H1 (cell line): Measurements from ENCODE around the gene NCLN. TPM values are rescaled to one million over a fixed set of nuclear protein-coding genes. Genes with fewer than 3 reads are reported as not detected.

ENCODE experiments used
- CTCF ChIA-PET: fragments of 300-600 bp; sonication (Branson Sonifier 250); formaldehyde crosslinking; loops from one replicate; lab custom pipeline; 2021; ENCODE audit not compliant: partially characterized antibody; lab: Charles Lee
- POLR2A ChIA-PET: fragments of 300-600 bp; sonication (Branson Sonifier 250); formaldehyde crosslinking; loops from one replicate; lab custom pipeline; 2021; ENCODE audit warnings: inconsistent platforms; ENCODE audit not compliant: partially characterized antibody; lab: Charles Lee
- DNase-seq, 2 experiments: peaks; one replicate each; pipeline versions ENCODE4 v3.0.0 to v3.0.0-alpha.2; 2010 to 2022; ENCODE audit warnings: low spot score in 2 of 2, low read depth in 1 of 2, mixed read lengths in 1 of 2
- FAIRE-seq: peaks from 2 replicates; lab custom pipeline; 2011; peaks lifted over from hg19 to GRCh38; lab: Jason Lieb, UNC
- H2AFZ ChIP-seq: 2 replicates; pipeline ENCODE4 v1.8.1; 2012; ENCODE audit warnings: low read length, inconsistent platforms
- H2AK5ac ChIP-seq: 2 replicates; pipeline ENCODE4 v1.6.1; 2013; ENCODE audit warnings: low read depth, low read length
- H2BK120ac ChIP-seq: replicated peaks from 2 replicates; pipeline ENCODE3; 2013; ENCODE audit warnings: low read depth, low read length, inconsistent platforms
- H2BK12ac ChIP-seq: 2 replicates; pipeline ENCODE4 v1.6.1; 2013; ENCODE audit warnings: low read depth, low read length
- H2BK15ac ChIP-seq: 2 replicates; pipeline ENCODE4 v1.6.1; 2013; ENCODE audit warnings: low read length
- H2BK20ac ChIP-seq: 2 replicates; pipeline ENCODE4 v1.6.1; 2013; ENCODE audit warnings: low read length
- H2BK5ac ChIP-seq: 2 replicates; pipeline ENCODE4 v1.6.1; 2013; ENCODE audit warnings: low read depth, low read length
- H3K14ac ChIP-seq: 2 replicates; pipeline ENCODE4 v1.6.1; 2013; ENCODE audit warnings: inconsistent platforms; ENCODE audit not compliant: insufficient read length
- H3K18ac ChIP-seq: 2 replicates; pipeline ENCODE4 v1.6.1; 2013; ENCODE audit warnings: low read length; ENCODE audit errors: extremely low read depth
- H3K23ac ChIP-seq: 2 replicates; pipeline ENCODE4 v1.6.1; 2013; ENCODE audit warnings: inconsistent platforms; ENCODE audit not compliant: insufficient read length
- H3K23me2 ChIP-seq: 2 replicates; pipeline ENCODE4 v1.6.1; 2013; ENCODE audit warnings: low read depth, low read length
- H3K27ac ChIP-seq: 2 replicates; pipeline ENCODE4 v1.6.1; 2011; ENCODE audit warnings: low read depth, low read length, inconsistent platforms
- H3K27me3 ChIP-seq, 4 experiments: replicated peaks in 1 of 4; 1 replicate in 1 of 4; 2 replicates in 3 of 4; pipeline versions ENCODE4 v1.6.1 to v1.8.1; 2011 to 2013; ENCODE audit warnings: low read length in 3 of 4, mild to moderate bottlenecking in 3 of 4, inconsistent platforms in 2 of 4, mixed read lengths in 2 of 4, moderate library complexity in 1 of 4; ENCODE audit not compliant: control insufficient read depth in 3 of 4, insufficient read depth in 3 of 4; ENCODE audit errors: extremely low read depth in 1 of 4
- H3K36me3 ChIP-seq, 4 experiments: 2 replicates each; pipeline versions ENCODE4 v1.6.1 to v1.8.1; 2011 to 2013; ENCODE audit warnings: mild to moderate bottlenecking in 4 of 4, low read length in 3 of 4, moderate library complexity in 2 of 4, control low read depth in 1 of 4, inconsistent platforms in 1 of 4; ENCODE audit not compliant: insufficient read depth in 4 of 4, control insufficient read depth in 2 of 4
- H3K4ac ChIP-seq: replicated peaks from 2 replicates; pipeline ENCODE3; 2013; ENCODE audit warnings: low read length, low read depth, mixed read lengths, inconsistent platforms; ENCODE audit not compliant: insufficient read length
- H3K4me1 ChIP-seq, 4 experiments: replicated peaks in 1 of 4; 1 replicate in 1 of 4; 2 replicates in 3 of 4; pipeline versions ENCODE4 v1.6.1 to v1.8.1; 2011 to 2013; ENCODE audit warnings: low read length in 3 of 4, inconsistent platforms in 2 of 4, mixed read lengths in 1 of 4; ENCODE audit not compliant: insufficient read depth in 4 of 4, control insufficient read depth in 3 of 4
- H3K4me2 ChIP-seq, 2 experiments: 2 replicates each; pipeline versions ENCODE4 v1.6.1 to v1.8.1; 2011 to 2013; ENCODE audit warnings: low read depth in 2 of 2, low read length in 2 of 2, control low read depth in 1 of 2, inconsistent platforms in 1 of 2, mild to moderate bottlenecking in 1 of 2; ENCODE audit not compliant: insufficient read depth in 1 of 2
- H3K4me3 ChIP-seq, 4 experiments: fragments of 200-600, 300-600 bp in 1 of 4; sonication (generic), shearing (Covaris generic), sonication (Bioruptor Twin) in 1 of 4; 2 replicates each; pipeline versions ENCODE4 v1.5.1 to v1.8.1; 2011 to 2016; ENCODE audit warnings: low read length in 4 of 4, low read depth in 3 of 4, control low read depth in 2 of 4, inconsistent platforms in 2 of 4, mild to moderate bottlenecking in 2 of 4, mixed read lengths in 1 of 4, moderate library complexity in 1 of 4; ENCODE audit not compliant: insufficient read depth in 2 of 4; ENCODE audit errors: extremely low read depth in 1 of 4
- H3K56ac ChIP-seq: replicated peaks from 2 replicates; pipeline ENCODE3; 2013; ENCODE audit warnings: low read depth, mild to moderate bottlenecking, mixed read lengths, low read length, inconsistent platforms; ENCODE audit not compliant: insufficient read length
- H3K79me1 ChIP-seq: 2 replicates; pipeline ENCODE4 v1.6.1; 2013; ENCODE audit warnings: low read depth, low read length, control low read depth
- H3K79me2 ChIP-seq, 2 experiments: 2 replicates each; pipeline versions ENCODE4 v1.6.1 to v1.8.1; 2012 to 2013; ENCODE audit warnings: low read length in 2 of 2, mild to moderate bottlenecking in 2 of 2, inconsistent platforms in 1 of 2; ENCODE audit not compliant: insufficient read depth in 2 of 2, control insufficient read depth in 1 of 2
- H3K9ac ChIP-seq, 4 experiments: replicated peaks in 1 of 4; 1 replicate in 1 of 4; 2 replicates in 3 of 4; pipeline versions ENCODE4 v1.6.1 to v1.8.1; 2011 to 2013; ENCODE audit warnings: low read depth in 3 of 4, low read length in 3 of 4, control low read depth in 2 of 4, mild to moderate bottlenecking in 2 of 4, moderate library complexity in 2 of 4, inconsistent platforms in 1 of 4; ENCODE audit errors: extremely low read depth in 1 of 4
- H3K9me3 ChIP-seq, 2 experiments: 2 replicates each; pipeline versions ENCODE4 v1.6.1 to v1.8.1; 2012 to 2013; ENCODE audit warnings: mild to moderate bottlenecking in 2 of 2, moderate library complexity in 2 of 2, control low read depth in 1 of 2, inconsistent platforms in 1 of 2, low read depth in 1 of 2, low read length in 1 of 2, mixed read lengths in 1 of 2; ENCODE audit not compliant: insufficient read depth in 2 of 2
- H4K20me1 ChIP-seq, 2 experiments: replicated peaks in 1 of 2; 2 replicates each; pipeline versions ENCODE3 to v1.8.1; 2011 to 2013; ENCODE audit warnings: inconsistent platforms in 2 of 2, low read length in 2 of 2, mild to moderate bottlenecking in 1 of 2; ENCODE audit not compliant: insufficient read depth in 2 of 2, control insufficient read depth in 1 of 2
- H4K5ac ChIP-seq: 2 replicates; pipeline ENCODE4 v1.6.1; 2013; ENCODE audit warnings: low read length, low read depth, mixed read lengths, inconsistent platforms; ENCODE audit not compliant: insufficient read length
- H4K8ac ChIP-seq: 2 replicates; pipeline ENCODE4 v1.8.0; 2013; ENCODE audit warnings: mild to moderate bottlenecking, moderate library complexity, low read length, inconsistent platforms; ENCODE audit not compliant: insufficient read depth; ENCODE audit errors: extremely low read depth
- H4K91ac ChIP-seq: replicated peaks from 2 replicates; pipeline ENCODE3; 2013; ENCODE audit warnings: low read length, mixed read lengths, inconsistent platforms; ENCODE audit not compliant: insufficient read length
- BCL11A ChIP-seq, 2 experiments: IDR thresholded peaks; one replicate each; pipeline ENCODE4 v1.6.1; 2011; ENCODE audit warnings: low read depth in 2 of 2, low read length in 2 of 2, mild to moderate bottlenecking in 2 of 2
- WGBS, 2 experiments: shearing (Covaris generic) in 1 of 2; methylation state at CpG; one replicate each; pipeline versions ENCODE4 v1.1.6 to v1.1.7; 2013 to 2015; ENCODE audit warnings: low lambda C conversion rate in 2 of 2, mixed read lengths in 2 of 2, inconsistent platforms in 1 of 2, low coverage in 1 of 2, missing lambda C conversion rate in 1 of 2; ENCODE audit not compliant: insufficient replicate concordance in 2 of 2, insufficient coverage in 1 of 2, insufficient read length in 1 of 2; ENCODE audit errors: extremely low coverage in 1 of 2, missing lambda C conversion rate in 1 of 2; 5-methylcytosine and 5-hydroxymethylcytosine counted together
- polyA plus RNA-seq, 7 experiments: library from polyadenylated mRNA; depleted of rRNA in 3 of 7; stranded (reverse) in 5 of 7; unstranded in 2 of 7; fragments of >200 nt in 5 of 7; fragments of 200-250 nt in 2 of 7; gene quantifications; 1 replicate in 5 of 7; 2 replicates in 1 of 7; 4 replicates in 1 of 7; pipeline versions ENCODE4 v1.2.1 to v1.2.3, GENCODE V29; 2011 to 2013; ENCODE audit warnings: missing spikeins in 2 of 7, mixed read lengths in 2 of 7
- total RNA-seq: library from RNA; stranded (reverse); fragmentation: NEBNext Ultra II Directional; extraction: Animal tissue kit (Norgen Biotek cat#: 25700); gene quantifications from 2 replicates; pipeline ENCODE4 v1.2.1, GENCODE V29; 2021
- TF ChIP-seq, protein P1 (sequence below): IDR thresholded peaks from 2 replicates; pipeline ENCODE4 v1.6.1; 2012; ENCODE audit warnings: low read length, inconsistent platforms

Gene NCLN
- total and polyA plus RNA-seq, 2 of the 8 experiments (the other 6 are each of a cell fraction or from before 2014, with no cell fraction given), result 89.2 to 103 TPM

GRCh38 chr19:3193256-3194105 is 7.8 kb downstream of the NCLN start:
- DNase-seq, result no peak
- Histone ChIP-seq H3K27me3 (no peaks in the 10 kb centered on the region), H4K5ac (no peak overlapping the region), H3K79me1 (peaks cover 29% of the 10 kb centered on the region), H2AFZ (no peak overlapping the region), H3K9me3 (no peaks in the 10 kb centered on the region), H3K79me2 (peaks cover 0 to 40% of the 10 kb centered on the region in 2 experiments; a peak in 3 of 4 replicates), H3K4me1 (peaks cover 0 to 6% (median 3%) of the 10 kb centered on the region in 4 experiments; a peak in 4 of 7 replicates), H3K9ac (no peak overlapping the region), H2BK15ac (no peak overlapping the region), H2BK120ac (no peak overlapping the region), H2AK5ac (no peak overlapping the region), H2BK12ac (no peak overlapping the region), H3K14ac (no peak overlapping the region), H3K56ac (no peak overlapping the region), H3K23me2 (no peaks in the 10 kb centered on the region), H3K23ac (no peak overlapping the region), H3K4me2 (no peak overlapping the region), H3K36me3 (peaks cover 0 to 9% (median 6%) of the 10 kb centered on the region in 4 experiments; a peak in 3 of 8 replicates), H3K18ac (no peak overlapping the region), H3K27ac (no peak overlapping the region), H3K4me3 (no peak overlapping the region), H3K4ac (no peak overlapping the region), H2BK5ac (no peak overlapping the region), H2BK20ac (no peak overlapping the region), H4K91ac (no peak overlapping the region), H4K20me1 (peaks cover 18 to 34% of the 10 kb centered on the region in 2 experiments), H4K8ac (no peak overlapping the region)
- ChIA-PET CTCF (interaction anchor here (1.0 kb wide), 1 partner anchor 10 kb away, joined by 5 read pairs; no protein-coding TSS in a partner anchor), POLR2A (no interaction called here)
- WGBS, 2 experiments, result 94% methylated on average over 35 of the region's 40 CpGs; no CpG with 5 or more reads in 1 of the 2 experiments
- TF ChIP-seq, protein P1, sequence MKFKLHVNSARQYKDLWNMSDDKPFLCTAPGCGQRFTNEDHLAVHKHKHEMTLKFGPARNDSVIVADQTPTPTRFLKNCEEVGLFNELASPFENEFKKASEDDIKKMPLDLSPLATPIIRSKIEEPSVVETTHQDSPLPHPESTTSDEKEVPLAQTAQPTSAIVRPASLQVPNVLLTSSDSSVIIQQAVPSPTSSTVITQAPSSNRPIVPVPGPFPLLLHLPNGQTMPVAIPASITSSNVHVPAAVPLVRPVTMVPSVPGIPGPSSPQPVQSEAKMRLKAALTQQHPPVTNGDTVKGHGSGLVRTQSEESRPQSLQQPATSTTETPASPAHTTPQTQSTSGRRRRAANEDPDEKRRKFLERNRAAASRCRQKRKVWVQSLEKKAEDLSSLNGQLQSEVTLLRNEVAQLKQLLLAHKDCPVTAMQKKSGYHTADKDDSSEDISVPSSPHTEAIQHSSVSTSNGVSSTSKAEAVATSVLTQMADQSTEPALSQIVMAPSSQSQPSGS, result no peak
- TF ChIP-seq BCL11A (IDR thresholded peaks at IDR 0.05; ENCODE audit: low read depth in 2 of 2, low read length in 2 of 2), result no peak
- FAIRE-seq, result no peak
